Smooth muscle cell (in vitro differentiated cells): ENCODE results near the gene TENM4. TPM values are rescaled to one million over a fixed set of nuclear protein-coding genes. Genes with fewer than 3 reads are reported as not detected.

ENCODE experiments used
- DNase-seq: peaks from one replicate; lab custom pipeline; 2025; ENCODE audit not compliant: unreplicated experiment; lab: John Stamatoyannopoulos, UW
- H2AFZ ChIP-seq: fragments of 200-600 bp; sonication (generic); 2 replicates; pipeline ENCODE4 v1.6.0; 2016; ENCODE audit warnings: antibody characterized with exemption, low read depth, mild to moderate bottlenecking
- H3F3A ChIP-seq: fragments of 200-600 bp; sonication (generic); 2 replicates; pipeline ENCODE4 v1.6.0; 2017; ENCODE audit warnings: antibody characterized with exemption, low read depth
- H3K27ac ChIP-seq: fragments of 200-600 bp; sonication (generic); 2 replicates; pipeline ENCODE4 v1.5.1; 2016; ENCODE audit warnings: low read depth, mild to moderate bottlenecking
- H3K27me3 ChIP-seq: fragments of 200-600 bp; sonication (generic); 2 replicates; pipeline ENCODE4 v1.6.1; 2016; ENCODE audit warnings: low read depth, mild to moderate bottlenecking
- H3K36me3 ChIP-seq: fragments of 200-600 bp; sonication (generic); 2 replicates; pipeline ENCODE4 v1.5.1; 2016; ENCODE audit warnings: low read depth
- H3K4me1 ChIP-seq: fragments of 200-600 bp; sonication (generic); 2 replicates; pipeline ENCODE4 v1.5.1; 2016; ENCODE audit warnings: low read depth
- H3K4me2 ChIP-seq: fragments of 200-600 bp; sonication (generic); 2 replicates; pipeline ENCODE4 v1.6.0; 2016; ENCODE audit warnings: mild to moderate bottlenecking
- H3K4me3 ChIP-seq: fragments of 200-600 bp; sonication (generic); 2 replicates; pipeline ENCODE4 v1.5.1; 2016; ENCODE audit warnings: mild to moderate bottlenecking
- H3K79me2 ChIP-seq: fragments of 200-600 bp; sonication (generic); 2 replicates; pipeline ENCODE4 v1.6.0; 2016; ENCODE audit warnings: low read depth, mild to moderate bottlenecking
- H3K9ac ChIP-seq: fragments of 200-600 bp; sonication (generic); 2 replicates; pipeline ENCODE4 v1.6.0; 2016; ENCODE audit warnings: low read depth
- H3K9me3 ChIP-seq: fragments of 200-600 bp; sonication (generic); replicated peaks from 2 replicates; pipeline ENCODE4 v1.5.1; 2016; ENCODE audit warnings: low read depth
- H4K20me1 ChIP-seq: fragments of 200-600 bp; sonication (generic); 2 replicates; pipeline ENCODE4 v1.6.0; 2016; ENCODE audit warnings: low read depth
- WGBS: methylation state at CpG from one replicate; pipeline ENCODE4 v1.1.7; 2016; ENCODE audit warnings: low lambda C conversion rate; 5-methylcytosine and 5-hydroxymethylcytosine counted together
- polyA plus RNA-seq: library from polyadenylated mRNA; unstranded; fragments of >200 nt; fragmentation: Nextera tagmentation; extraction: Ambion mirVana; gene quantifications from 2 replicates; pipeline ENCODE4 v1.2.1, GENCODE V29; 2016
- total RNA-seq: library from RNA; depleted of rRNA; stranded (reverse); fragments of >200 nt; gene quantifications from 2 replicates; pipeline ENCODE4 v1.2.3, GENCODE V29; 2014
- TF ChIP-seq, protein P1 (sequence below): fragments of 200-600 bp; sonication (generic); IDR thresholded peaks from 2 replicates; pipeline ENCODE4 v1.5.1; 2017; ENCODE audit warnings: borderline replicate concordance, mild to moderate bottlenecking, antibody characterized with exemption; ENCODE audit not compliant: insufficient read depth, poor library complexity, severe bottlenecking

The TENM4 gene
- total and polyA plus RNA-seq, 2 experiments from 2014 or later: 31.6 to 38.2 TPM

DNA sequence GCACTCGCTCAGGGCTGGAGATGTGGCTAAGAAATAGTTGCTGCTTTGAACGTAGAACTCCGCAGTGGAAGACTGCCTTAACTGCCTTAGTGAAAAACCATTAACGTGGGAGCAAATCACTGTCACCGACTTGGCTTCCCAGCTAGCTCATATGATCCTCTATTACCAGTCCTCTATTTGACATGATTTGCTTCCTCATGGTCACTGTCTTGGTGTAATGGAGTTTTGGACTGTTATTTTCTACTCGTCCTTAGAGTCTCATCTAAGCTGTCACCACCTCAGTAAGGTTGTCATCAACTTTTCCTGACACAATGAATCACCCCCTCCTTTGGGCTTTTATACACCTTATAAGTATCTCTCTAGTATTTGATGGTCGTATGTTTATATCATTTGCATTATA, 699.1 kb downstream of the TENM4 start:
- Histone ChIP-seq H3K36me3 (no peaks in the 10 kb centered on the region), H3K9me3 (no peaks in the 10 kb centered on the region), H3K79me2 (no peaks in the 10 kb centered on the region), H3K27me3 (no peaks in the 10 kb centered on the region), H3F3A (no peaks in the 10 kb centered on the region), H4K20me1 (no peaks in the 10 kb centered on the region), H2AFZ (no peak overlapping the region), H3K4me1 (no peaks in the 10 kb centered on the region), H3K9ac (no peak overlapping the region), H3K4me2 (no peak overlapping the region), H3K4me3 (no peak overlapping the region), H3K27ac (no peak overlapping the region)
- TF ChIP-seq, protein P1, sequence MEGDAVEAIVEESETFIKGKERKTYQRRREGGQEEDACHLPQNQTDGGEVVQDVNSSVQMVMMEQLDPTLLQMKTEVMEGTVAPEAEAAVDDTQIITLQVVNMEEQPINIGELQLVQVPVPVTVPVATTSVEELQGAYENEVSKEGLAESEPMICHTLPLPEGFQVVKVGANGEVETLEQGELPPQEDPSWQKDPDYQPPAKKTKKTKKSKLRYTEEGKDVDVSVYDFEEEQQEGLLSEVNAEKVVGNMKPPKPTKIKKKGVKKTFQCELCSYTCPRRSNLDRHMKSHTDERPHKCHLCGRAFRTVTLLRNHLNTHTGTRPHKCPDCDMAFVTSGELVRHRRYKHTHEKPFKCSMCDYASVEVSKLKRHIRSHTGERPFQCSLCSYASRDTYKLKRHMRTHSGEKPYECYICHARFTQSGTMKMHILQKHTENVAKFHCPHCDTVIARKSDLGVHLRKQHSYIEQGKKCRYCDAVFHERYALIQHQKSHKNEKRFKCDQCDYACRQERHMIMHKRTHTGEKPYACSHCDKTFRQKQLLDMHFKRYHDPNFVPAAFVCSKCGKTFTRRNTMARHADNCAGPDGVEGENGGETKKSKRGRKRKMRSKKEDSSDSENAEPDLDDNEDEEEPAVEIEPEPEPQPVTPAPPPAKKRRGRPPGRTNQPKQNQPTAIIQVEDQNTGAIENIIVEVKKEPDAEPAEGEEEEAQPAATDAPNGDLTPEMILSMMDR: no peak
- WGBS: 92% methylated on average over 7 of the region's 7 CpGs
- no peak for DNase-seq

DNA sequence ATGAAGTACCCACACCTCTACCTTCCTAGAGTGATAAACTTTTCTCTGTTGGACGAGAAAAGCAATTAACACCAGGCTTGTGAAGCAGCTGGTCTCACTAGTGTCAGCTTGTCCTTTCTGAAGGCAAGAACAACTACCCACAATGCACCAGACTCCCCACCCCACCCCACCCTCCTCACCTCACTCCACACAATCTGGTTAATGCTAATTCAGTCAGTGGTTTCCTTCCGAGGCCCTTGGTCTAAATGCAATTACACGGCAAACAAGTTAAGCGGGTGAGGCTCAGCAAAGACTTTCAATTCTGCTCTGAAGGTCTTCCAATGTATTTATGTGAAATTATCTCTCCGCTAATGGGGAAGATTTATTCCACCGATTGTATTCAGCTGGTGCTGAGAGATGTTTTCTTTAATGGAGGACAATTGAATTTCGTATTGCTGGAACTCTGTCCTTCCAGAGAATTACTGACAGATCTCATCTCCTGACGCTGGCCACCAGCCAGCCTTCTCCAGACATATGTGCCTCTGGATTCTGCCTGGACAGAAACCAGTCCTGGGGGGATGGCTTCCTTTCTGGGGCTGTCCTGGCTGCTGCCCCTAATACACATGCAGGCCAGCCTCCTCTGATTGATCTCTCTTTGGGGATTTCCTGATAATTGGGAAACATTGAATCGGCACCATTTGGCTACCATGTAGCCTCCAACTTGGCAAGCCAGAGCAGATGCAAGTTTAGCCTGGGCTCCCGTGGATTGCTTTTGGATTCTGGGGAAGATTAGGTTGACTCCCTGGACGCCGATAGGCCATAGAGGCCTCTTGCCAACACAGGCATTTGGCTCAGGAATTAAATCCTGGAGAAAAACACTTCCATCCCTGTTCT, 700.4 kb downstream of the TENM4 start:
- 92% methylated on average over 12 of the region's 12 CpGs for WGBS
- TF ChIP-seq, protein P1: no peak
- no peak for DNase-seq

DNA sequence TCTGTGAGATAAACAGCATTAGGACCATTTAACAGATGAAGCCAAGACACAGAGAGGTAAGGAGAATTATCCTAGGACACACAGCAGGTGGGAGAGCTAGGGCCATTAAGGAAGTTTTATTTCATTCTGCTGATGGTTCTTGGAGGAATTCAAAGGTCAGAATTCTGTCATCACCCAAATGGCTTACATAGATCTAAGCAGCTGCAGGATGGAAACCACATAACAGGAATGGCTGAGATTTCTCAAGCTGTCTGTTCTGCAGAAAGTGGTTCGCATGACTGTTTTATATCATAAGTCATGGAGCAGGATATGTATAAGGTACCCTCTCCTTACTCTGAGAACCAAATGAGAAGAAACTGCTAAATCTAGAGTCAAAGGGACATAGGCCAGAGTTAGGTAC, 702.9 kb downstream of the TENM4 start:
- no peaks in the 10 kb centered on the region for H3K4me1 ChIP-seq
- WGBS: 89% methylated on average over 1 of the region's 1 CpG
- no peak overlapping the region for H3K27ac ChIP-seq
- no peaks in the 10 kb centered on the region for H3K36me3 ChIP-seq
- TF ChIP-seq, protein P1: no peak
- DNase-seq: no peak
- H3K9ac ChIP-seq: no peak overlapping the region
- H3K4me3 ChIP-seq: no peak overlapping the region
- H3K79me2 ChIP-seq: no peaks in the 10 kb centered on the region
- H3K27me3 ChIP-seq: no peaks in the 10 kb centered on the region
- no peak overlapping the region for H3K4me2 ChIP-seq
- no peaks in the 10 kb centered on the region for H3F3A ChIP-seq
- H2AFZ ChIP-seq: no peak overlapping the region
- no peaks in the 10 kb centered on the region for H4K20me1 ChIP-seq
- H3K9me3 ChIP-seq: no peaks in the 10 kb centered on the region

More for the DNA sequence above, 700.4 kb downstream of the TENM4 start:
- no peak overlapping the region for H3K27ac ChIP-seq
- no peaks in the 10 kb centered on the region for H3K4me1 ChIP-seq
- no peaks in the 10 kb centered on the region for H3K9me3 ChIP-seq
- H3K27me3 ChIP-seq: no peaks in the 10 kb centered on the region
- no peaks in the 10 kb centered on the region for H4K20me1 ChIP-seq
- no peak overlapping the region for H3K9ac ChIP-seq
- H2AFZ ChIP-seq: no peak overlapping the region
- no peak overlapping the region for H3K4me3 ChIP-seq
- no peaks in the 10 kb centered on the region for H3F3A ChIP-seq
- H3K4me2 ChIP-seq: no peak overlapping the region
- H3K79me2 ChIP-seq: no peaks in the 10 kb centered on the region
- H3K36me3 ChIP-seq: no peaks in the 10 kb centered on the region

DNA sequence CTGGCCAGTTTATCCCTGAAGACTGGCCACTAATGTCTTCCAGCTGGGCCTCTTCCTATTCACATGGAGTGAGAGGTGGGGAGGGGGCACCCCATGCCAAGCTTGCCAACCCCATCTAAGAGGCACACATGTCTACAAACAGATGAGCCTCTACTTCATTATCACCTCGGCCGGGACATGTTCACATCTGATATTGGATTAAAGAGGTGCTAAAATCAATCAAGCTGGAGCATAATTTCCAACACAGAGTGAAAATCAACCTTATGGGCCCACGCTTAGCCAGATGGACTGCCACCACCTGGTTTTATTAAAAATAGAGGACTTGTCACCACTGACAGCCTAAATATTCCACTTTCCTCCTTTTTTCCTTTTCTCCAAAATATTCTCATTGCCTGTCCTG, 703.5 kb downstream of the TENM4 start:
- Histone ChIP-seq H2AFZ (no peak overlapping the region), H3K4me2 (no peak overlapping the region), H3K36me3 (no peaks in the 10 kb centered on the region), H3K79me2 (no peaks in the 10 kb centered on the region), H3K27me3 (no peaks in the 10 kb centered on the region), H3K27ac (no peak overlapping the region), H3K9me3 (no peaks in the 10 kb centered on the region), H3K4me3 (no peak overlapping the region), H3K9ac (no peak overlapping the region), H4K20me1 (no peaks in the 10 kb centered on the region), H3K4me1 (no peaks in the 10 kb centered on the region), H3F3A (no peaks in the 10 kb centered on the region)
- DNase-seq: no peak
- 98% methylated on average over 3 of the region's 3 CpGs for WGBS
- TF ChIP-seq, protein P1: no peak
